ENCODE results near the gene ZNF780A.
"Not testable (repeated sequence)": the region's sequence is repeated elsewhere in the genome, so short reads cannot be mapped to it uniquely, and the experiment has no call there.

DNA sequence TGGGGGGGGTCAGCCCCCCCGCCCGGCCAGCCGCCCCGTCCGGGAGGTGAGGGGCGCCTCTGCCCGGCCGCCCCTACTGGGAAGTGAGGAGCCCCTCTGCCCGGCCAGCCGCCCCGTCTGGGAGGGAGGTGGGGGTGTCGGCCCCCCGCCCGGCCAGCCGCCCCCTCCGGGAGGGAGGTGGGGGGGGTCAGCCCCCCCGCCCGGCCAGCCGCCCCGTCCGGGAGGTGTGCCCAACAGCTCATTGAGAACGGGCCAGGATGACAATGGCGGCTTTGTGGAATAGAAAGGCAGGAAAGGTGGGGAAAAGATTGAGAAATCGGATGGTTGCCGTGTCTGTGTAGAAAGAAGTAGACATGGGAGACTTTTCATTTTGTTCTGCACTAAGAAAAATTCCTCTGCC is 27.9 kb upstream of the ZNF780A start:
- not testable (repeated sequence) for TF ChIP-seq CTCF, POLR2A (IDR thresholded peaks at IDR 0.05)
